ENCODE results near the gene IP6K3.

GRCh38 chr6:33746651-33747100 lies at the start of gene IP6K3:
- no peak for TF ChIP-seq CTCF (conservative IDR thresholded peaks at IDR 0.05; ENCODE audit: low read depth, low read length)
- TF ChIP-seq EZH2 (IDR thresholded peaks at IDR 0.05; ENCODE audit: borderline replicate concordance, low read depth, low read length, poor library complexity, severe bottlenecking): no peak
